Measurements from ENCODE around the gene BMP7.

- TF ChIP-seq POLR2AphosphoS5 (IDR thresholded peaks at IDR 0.05; ENCODE audit: low read depth, low read length) = no peak
- no peak for TF ChIP-seq POLR2A (IDR thresholded peaks at IDR 0.05; ENCODE audit: low read depth, low read length)
Measured at GRCh38 chr20:57146155-57146554, 120.3 kb downstream of the BMP7 start.

Measured in GM12891 (cell line).